HepG2 (cell line): ENCODE data around the gene MIA3. TPM values are rescaled to one million over a fixed set of nuclear protein-coding genes. Genes with fewer than 3 reads are reported as not detected.

Source experiments
- ATF7 ChIP-seq, 2 experiments: fragments of 450-650 bp in 1 of 2; sonication (generic) in 1 of 2; formaldehyde crosslinking in 1 of 2; IDR thresholded peaks; 2 replicates each; pipeline versions ENCODE4 v1.4.0 to v1.6.1; 2016 to 2020; ENCODE audit warnings: antibody characterized with exemption in 1 of 2, mild to moderate bottlenecking in 1 of 2, missing genetic modification reagents in 1 of 2
- DMAP1 ChIP-seq: IDR thresholded peaks from 2 replicates; pipeline ENCODE4 v1.6.1; 2016
- ETS1 ChIP-seq: sonication (generic); formaldehyde crosslinking; IDR thresholded peaks from 2 replicates; pipeline ENCODE4 v1.4.0; 2020; ENCODE audit warnings: missing genetic modification reagents
- FUBP1 ChIP-seq: sonication (generic); formaldehyde crosslinking; IDR thresholded peaks from 2 replicates; pipeline ENCODE4 v1.5.1; 2020; ENCODE audit warnings: missing genetic modification reagents, mild to moderate bottlenecking, borderline replicate concordance
- GATA4 ChIP-seq: sonication (generic); IDR thresholded peaks from 2 replicates; pipeline ENCODE4 v1.6.1; 2016; ENCODE audit warnings: antibody characterized with exemption, low read depth, borderline replicate concordance
- IKZF1 ChIP-seq: fragments of 450-650 bp; IDR thresholded peaks from 2 replicates; pipeline ENCODE4 v1.7.1; 2016
- KLF13 ChIP-seq: sonication (generic); formaldehyde crosslinking; IDR thresholded peaks from 2 replicates; pipeline ENCODE4 v1.4.0; 2020; ENCODE audit warnings: mild to moderate bottlenecking, missing genetic modification reagents
- MEIS1 ChIP-seq: sonication (generic); formaldehyde crosslinking; IDR thresholded peaks from 2 replicates; pipeline ENCODE4 v1.9.0; 2021; ENCODE audit warnings: mild to moderate bottlenecking, missing genetic modification reagents, moderate library complexity, borderline replicate concordance
- RCOR2 ChIP-seq: IDR thresholded peaks from 2 replicates; pipeline ENCODE4 v1.6.1; 2016; ENCODE audit warnings: missing biosample characterization, missing genetic modification reagents
- THRA ChIP-seq: sonication (generic); formaldehyde crosslinking; IDR thresholded peaks from 2 replicates; pipeline ENCODE4 v1.4.0; 2020; ENCODE audit warnings: missing genetic modification reagents, borderline replicate concordance
- ZNF142 ChIP-seq: sonication (generic); formaldehyde crosslinking; IDR thresholded peaks from 2 replicates; pipeline ENCODE4 v1.4.0; 2020; ENCODE audit warnings: missing genetic modification reagents
- ZNF235 ChIP-seq: sonication (generic); formaldehyde crosslinking; IDR thresholded peaks from 2 replicates; pipeline ENCODE4 v1.8.1; 2023; ENCODE audit warnings: mild to moderate bottlenecking, missing genetic modification reagents, borderline replicate concordance
- ZNF644 ChIP-seq: IDR thresholded peaks from 2 replicates; pipeline ENCODE4 v1.6.1; 2016; ENCODE audit warnings: low read depth
- polyA plus RNA-seq, 8 experiments: library from polyadenylated mRNA; depleted of rRNA in 3 of 8; stranded (reverse) in 7 of 8; unstranded in 1 of 8; fragments of >200 nt; fragmentation: Illumina TruSeq in 4 of 8; extraction: Trizol in 4 of 8; gene quantifications; 2 replicates each; pipeline versions ENCODE4 v1.2.1 to v1.2.3, GENCODE V29; 2011 to 2016; ENCODE audit warnings: low read depth in 4 of 8, missing spikeins in 1 of 8, mixed read lengths in 1 of 8; ENCODE audit not compliant: insufficient read depth in 1 of 8
- total RNA-seq, 5 experiments: library from RNA; depleted of rRNA; stranded (reverse); fragments of >200 nt; fragmentation: Illumina TruSeq; extraction: Trizol; gene quantifications; 2 replicates each; pipeline ENCODE4 v1.2.3, GENCODE V29; 2016; ENCODE audit warnings: low read depth in 1 of 5

The MIA3 gene
- total and polyA plus RNA-seq, 2 of the 13 experiments (the other 11 are each of a cell fraction or from before 2014, with no cell fraction given), result 45.6 to 48.7 TPM

GRCh38 chr1:222643938-222644635, 26.2 kb downstream of the MIA3 start (continued):
- TF ChIP-seq ETS1 (CRISPR knock-in tag), result no peak
- TF ChIP-seq KLF13, result no peak
- TF ChIP-seq ZNF644 (CRISPR knock-in tag), result no peak
- no peak for TF ChIP-seq ZNF235 (CRISPR knock-in tag)
- TF ChIP-seq DMAP1 (CRISPR knock-in tag), result peak; percentile 95
- TF ChIP-seq GATA4, result peak; percentile 44; the same call in 1 of the 2 replicates
- no peak for TF ChIP-seq RCOR2 (CRISPR knock-in tag)
- TF ChIP-seq ATF7 (IDR thresholded peaks at IDR 0.05), result peak; percentile 51
- no peak; the same call in 1 of the 2 replicates for TF ChIP-seq ATF7 (CRISPR knock-in tag; IDR thresholded peaks at IDR 0.05)
- TF ChIP-seq FUBP1 (CRISPR knock-in tag), result no peak
- TF ChIP-seq THRA (CRISPR knock-in tag), result peak; percentile 35
- peak; percentile 11; the same call in 1 of the 2 replicates for TF ChIP-seq ZNF142 (CRISPR knock-in tag)
- no peak for TF ChIP-seq IKZF1
- 0 out of 2 replicates have a peak, but pooled peaks have one; percentile 77 for TF ChIP-seq MEIS1 (CRISPR knock-in tag)
